GM18505 (cell line): ENCODE data around the gene SAYSD1.

Experiments used
- ATAC-seq: cut with Tn5 transposase; IDR thresholded peaks from one replicate; pipeline ENCODE4 v1.9.1; 2021; ENCODE audit not compliant: unreplicated experiment
- POLR2A ChIP-seq: IDR thresholded peaks from 4 replicates; pipeline ENCODE4 v1.6.1; 2011; ENCODE audit warnings: borderline replicate concordance; ENCODE audit not compliant: insufficient read depth, insufficient read length; ENCODE audit errors: extremely low read depth

The SAYSD1 gene

GRCh38 chr6:39093149-39093708 lies 21.8 kb downstream of the SAYSD1 start:
- no peak for ATAC-seq
- TF ChIP-seq POLR2A, result no peak

GRCh38 chr6:39092124-39092523 lies 22.9 kb downstream of the SAYSD1 start:
- TF ChIP-seq POLR2A, result no peak
- no peak for ATAC-seq

- no peak for TF ChIP-seq POLR2A
- ATAC-seq, result no peak
Measured at GRCh38 chr6:39091220-39091619, 23.8 kb downstream of the SAYSD1 start.

DNA sequence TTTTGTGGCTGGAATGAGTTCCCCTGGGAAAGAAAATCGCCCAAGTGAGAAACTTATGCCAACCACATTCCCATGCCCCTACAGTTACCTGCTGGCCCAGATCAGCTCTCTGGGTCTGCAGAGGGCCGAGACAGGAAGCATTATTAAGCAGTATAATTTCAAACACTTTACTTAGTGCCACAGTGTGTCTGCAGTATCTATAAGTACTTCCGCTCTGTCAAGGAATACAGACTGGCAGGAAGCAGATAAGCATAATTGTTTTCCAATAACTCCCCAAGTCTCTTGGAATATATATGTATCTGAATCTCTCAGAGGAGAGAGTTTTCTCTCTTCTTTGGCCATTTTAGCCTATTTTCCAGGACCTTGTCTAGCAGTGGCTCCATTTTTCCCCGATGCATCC lies 24.9 kb downstream of the SAYSD1 start:
- ATAC-seq, result no peak

DNA sequence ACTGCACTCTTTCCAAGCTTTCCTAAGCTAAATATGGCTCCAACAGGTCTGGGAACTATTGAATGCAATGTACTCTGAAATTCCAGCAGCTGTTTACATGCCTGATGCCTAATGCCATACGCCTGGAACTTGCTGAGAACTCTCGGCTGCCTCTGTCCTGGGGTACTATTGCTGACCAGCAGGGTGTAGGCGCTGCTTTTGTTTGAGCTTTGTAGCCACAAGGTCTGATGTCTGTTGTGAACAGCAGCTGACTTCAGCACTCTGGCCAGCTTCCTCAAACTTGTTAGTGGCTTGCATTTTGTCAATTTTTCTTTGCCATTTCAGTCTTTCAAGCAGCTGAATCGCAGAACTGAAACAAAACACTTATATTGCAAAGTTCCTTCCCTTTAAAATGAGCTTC lies 26.7 kb downstream of the SAYSD1 start:
- no peak for TF ChIP-seq POLR2A
- no peak for ATAC-seq

More for the DNA sequence above, 24.9 kb downstream of the SAYSD1 start:
- TF ChIP-seq POLR2A, result no peak

- TF ChIP-seq POLR2A, result no peak
- no peak for ATAC-seq
Measured at GRCh38 chr6:39087197-39087596, 27.8 kb downstream of the SAYSD1 start.

- no peak for TF ChIP-seq POLR2A
- no peak for ATAC-seq
Measured at GRCh38 chr6:39086711-39087110, 28.3 kb downstream of the SAYSD1 start.

DNA sequence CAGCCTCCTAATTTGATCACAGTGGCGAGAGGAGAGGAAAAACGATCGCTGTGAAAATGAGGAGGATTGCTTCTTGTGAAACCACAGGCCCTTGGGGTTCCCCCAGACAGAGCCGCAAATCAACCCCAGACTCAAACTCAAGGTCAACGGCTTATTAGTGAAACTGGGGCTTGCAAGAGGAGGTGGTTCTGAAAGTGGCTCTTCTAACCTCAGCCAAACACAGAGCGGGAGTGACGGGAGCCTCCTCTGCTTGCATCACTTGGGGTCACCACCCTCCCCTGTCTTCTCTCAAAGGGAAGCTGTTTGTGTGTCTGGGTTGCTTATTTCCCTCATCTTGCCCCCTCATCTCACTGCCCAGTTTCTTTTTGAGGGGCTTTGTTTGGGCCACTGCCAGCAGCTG lies 28.7 kb downstream of the SAYSD1 start:
- TF ChIP-seq POLR2A, result no peak
- no peak for ATAC-seq

DNA sequence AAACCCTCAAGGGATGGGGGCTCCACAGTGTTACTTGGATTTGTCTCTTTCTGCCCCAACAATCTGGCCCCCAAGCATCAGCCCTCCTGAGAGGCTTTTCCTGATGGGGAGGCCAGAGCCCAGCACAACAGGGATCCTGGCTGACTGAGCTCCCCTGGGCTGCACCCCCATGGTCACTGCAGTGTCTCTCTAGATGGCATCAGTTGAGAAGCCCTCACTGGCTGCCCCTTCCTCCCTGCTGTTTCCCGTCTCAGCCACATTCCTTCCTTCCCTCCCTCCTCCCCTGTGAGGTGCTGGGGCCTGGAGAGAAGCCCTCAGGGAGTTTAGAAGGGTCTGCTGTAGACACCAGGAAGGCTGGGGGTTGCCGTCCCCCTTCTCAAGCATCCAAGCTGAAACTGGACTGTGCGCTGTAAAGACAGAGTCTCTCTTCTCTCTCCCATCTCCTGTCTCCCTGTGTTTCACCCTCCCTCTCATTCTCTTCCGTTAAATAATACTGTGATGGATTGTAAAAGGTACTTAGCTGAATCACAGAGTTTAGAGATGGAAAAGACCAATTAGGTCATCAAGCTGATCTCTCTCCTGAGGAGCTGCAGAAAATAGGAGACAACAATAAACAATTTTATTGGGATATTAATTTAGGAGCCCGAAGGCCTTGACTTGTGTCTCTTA lies 29.7 kb downstream of the SAYSD1 start:
- TF ChIP-seq POLR2A, result no peak
- ATAC-seq, result no peak

- no peak for TF ChIP-seq POLR2A
- ATAC-seq, result no peak
Measured at GRCh38 chr6:39084506-39084905, 30.5 kb downstream of the SAYSD1 start.

GRCh38 chr6:39083231-39083634 lies 31.8 kb downstream of the SAYSD1 start:
- no peak for ATAC-seq
- TF ChIP-seq POLR2A, result no peak

- no peak for ATAC-seq
Measured at GRCh38 chr6:39082310-39082709, 32.7 kb downstream of the SAYSD1 start.

DNA sequence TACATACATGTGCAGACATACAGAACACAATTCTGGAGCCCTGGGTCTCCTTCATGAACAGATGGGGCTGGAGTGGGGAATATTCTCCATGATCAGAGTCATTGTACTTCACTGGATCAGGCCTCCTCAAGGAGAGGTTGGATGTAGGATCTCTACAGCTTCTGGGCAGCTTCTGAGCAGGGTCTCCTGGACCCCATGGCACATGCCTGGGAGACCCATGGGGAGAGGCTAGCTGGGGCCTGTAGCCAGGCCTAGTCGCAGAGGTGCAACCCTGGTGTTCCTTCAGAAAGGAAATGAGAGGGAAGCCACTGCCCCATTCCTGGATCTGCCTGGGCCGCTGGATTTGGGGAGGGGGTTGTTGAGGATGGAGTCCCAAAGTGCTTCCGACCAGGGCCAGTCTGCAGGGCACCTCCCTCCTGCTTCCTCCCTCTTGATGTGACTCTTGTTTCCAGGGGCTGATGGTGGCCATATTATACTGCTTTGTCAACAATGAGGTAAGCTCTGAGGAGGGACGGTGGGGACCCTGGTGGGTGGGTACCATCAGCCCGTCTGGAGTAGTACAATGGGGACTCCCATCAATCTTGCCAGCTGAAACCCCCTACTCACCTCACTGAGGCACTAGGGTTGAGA lies 34.6 kb downstream of the SAYSD1 start:
- no peak for TF ChIP-seq POLR2A
- ATAC-seq, result no peak

More at GRCh38 chr6:39082310-39082709, 32.7 kb downstream of the SAYSD1 start:
- no peak for TF ChIP-seq POLR2A
